Measurements from ENCODE around the gene SLC44A1.

SLC44A1 gene

DNA sequence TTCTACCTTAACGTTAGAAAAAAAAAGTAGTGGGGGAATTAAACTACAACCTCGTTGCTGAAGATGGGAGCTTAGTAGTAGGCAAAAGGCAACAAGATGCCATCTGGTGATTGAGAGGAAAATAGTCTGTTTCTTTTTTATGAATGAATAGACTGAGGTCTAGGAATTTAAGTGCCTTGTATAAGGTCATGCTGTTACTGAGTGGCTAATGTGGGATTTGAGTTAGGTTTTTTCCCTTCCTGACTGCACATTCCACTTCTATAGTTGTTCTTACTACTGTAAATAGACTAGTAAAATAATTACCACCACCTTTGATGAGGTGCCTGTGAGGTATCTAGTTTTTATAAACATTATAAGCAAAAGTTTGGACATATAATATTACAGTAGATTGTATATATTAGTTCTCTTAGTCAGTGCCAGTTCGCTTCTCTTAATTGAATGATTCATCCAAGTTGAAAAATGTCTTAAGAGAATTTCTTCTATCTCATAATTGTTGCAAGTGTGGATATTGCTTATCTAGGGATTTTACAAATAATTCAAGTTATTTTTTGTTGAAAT lies 222.5 kb downstream of the SLC44A1 start:
- DNase-seq (ENCODE audit: low read depth, low spot score): no peak

DNA sequence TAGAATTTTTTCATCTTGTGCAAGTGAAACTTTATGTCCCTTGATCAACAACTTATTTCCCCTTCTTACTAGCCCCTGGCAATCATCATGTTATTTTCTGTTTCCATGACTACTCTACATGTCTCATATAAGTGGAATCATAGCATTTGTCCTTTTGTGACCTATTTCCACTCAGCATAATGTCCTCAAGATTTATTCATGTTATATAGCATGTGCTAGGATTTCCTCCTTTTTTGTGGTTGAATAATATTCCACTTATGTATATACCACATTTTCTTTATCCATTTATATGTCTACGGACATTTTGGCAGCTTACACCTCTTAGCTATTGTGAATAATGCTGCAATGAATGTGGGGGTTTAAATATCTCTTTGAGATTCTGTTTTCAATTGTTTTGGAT lies 224.4 kb downstream of the SLC44A1 start:
- no peak for DNase-seq (ENCODE audit: low read depth, low spot score)

DNA sequence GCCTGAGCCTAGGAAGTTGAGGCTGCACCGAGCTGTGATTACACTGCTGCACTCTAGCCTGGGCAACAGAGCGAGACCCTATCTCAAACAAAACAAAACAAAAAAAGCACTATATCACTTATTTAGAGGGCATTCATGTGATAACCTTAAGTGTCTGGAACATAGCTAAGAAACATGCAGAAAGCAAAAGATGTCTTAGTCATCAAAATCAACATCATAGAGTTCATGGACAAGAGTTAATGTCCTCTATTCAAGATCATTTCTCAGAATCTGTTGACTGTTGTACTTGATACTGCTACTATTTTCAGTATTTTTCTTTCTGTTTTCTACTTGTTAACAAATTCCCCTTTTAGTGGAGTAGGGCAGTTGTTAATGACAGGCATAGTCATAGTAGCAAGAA lies 228.8 kb downstream of the SLC44A1 start:
- no peak for DNase-seq (ENCODE audit: low read depth, low spot score)

DNA sequence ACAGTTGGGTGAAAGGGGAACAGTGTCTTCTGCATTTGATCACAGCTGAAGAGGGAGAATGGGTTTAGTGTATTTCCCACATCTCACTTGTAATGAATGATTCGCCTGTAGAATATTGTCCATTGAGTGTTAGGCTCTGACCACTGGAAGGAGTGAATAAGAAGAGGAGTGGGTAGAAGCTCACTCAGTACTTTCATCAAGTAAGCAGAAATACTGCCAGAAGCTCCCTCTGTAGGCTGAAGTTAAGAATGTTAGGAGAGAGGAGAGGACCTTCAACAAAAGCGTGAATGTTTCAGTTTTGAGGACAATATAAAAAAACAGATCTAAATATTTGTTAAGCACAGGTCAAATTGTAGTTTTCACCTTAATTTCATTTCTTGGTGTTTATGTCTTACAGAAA lies 230.9 kb downstream of the SLC44A1 start:
- no peak for DNase-seq (ENCODE audit: low read depth, low spot score)

DNA sequence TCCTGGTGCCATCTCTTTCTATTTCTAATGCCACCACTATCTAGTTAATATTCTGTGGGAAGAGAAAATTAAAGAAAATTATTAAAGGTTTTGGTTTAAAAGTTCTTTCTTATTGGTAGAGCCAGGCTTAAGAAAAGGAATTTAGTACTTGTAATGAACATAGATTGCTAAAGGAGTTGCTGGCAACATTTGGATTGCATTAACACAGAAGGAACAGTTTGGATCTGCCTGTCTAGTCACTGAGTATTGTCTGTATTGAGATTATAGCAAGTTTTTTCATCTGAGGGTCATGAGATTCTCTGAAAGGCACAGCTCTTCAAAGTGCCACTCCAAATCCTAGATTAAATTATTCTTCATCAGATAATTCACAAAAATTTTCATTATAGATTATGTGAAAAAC lies 235.4 kb downstream of the SLC44A1 start:
- DNase-seq (ENCODE audit: low read depth, low spot score): no peak

DNA sequence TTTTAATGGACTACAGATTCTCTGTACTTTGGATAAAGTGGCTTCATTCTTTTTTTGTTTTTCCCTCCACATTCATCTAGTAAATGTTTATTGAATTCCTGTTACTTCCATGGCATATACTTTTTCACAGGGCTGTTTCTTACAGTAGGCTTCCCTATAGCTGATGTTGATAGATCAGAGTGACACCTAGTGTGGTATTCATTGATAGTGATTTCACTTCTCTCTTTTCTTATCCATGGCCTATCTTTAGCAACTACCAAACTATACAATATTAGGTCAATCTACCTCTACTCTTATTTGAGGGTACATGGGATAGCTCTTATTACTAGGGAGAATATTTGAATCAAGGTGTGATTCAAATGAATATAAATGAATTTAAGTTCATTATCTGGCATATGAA lies 239.2 kb downstream of the SLC44A1 start:
- DNase-seq (ENCODE audit: low read depth, low spot score): no peak

DNA sequence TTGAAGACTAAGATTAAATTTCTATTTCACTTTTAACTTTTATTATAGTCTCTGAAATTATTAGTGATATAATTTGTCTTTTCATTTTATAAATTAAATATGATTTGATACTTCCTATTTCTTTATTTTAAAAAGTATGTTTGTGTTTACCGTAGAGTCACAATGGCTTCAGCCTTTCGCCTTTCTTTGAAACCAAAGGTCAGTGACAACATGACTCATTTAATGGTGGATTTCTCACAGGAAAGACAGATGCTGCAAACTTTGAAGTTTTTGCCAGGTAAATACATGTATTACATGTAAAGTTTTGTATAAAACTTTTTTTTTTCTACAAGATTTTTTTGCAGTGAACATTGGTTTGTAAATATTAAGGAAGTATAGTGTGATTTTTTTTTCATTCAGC lies 239.8 kb downstream of the SLC44A1 start:
- no peak for DNase-seq (ENCODE audit: low read depth, low spot score)

GRCh38 chr9:105485131-105485530 lies 240.7 kb downstream of the SLC44A1 start:
- no peak for DNase-seq (ENCODE audit: low read depth, low spot score)

Data from ELF-1 (cell line).